Glutamatergic neuron (in vitro differentiated cells): ENCODE measurements around the gene LSM3. TPM values are rescaled to one million over a fixed set of nuclear protein-coding genes. Genes with fewer than 3 reads are reported as not detected.

ENCODE experiments used
- DNase-seq: peaks from one replicate; pipeline ENCODE4 v3.0.0; 2022
- H3K27ac Mint-ChIP-seq: one replicate; pipeline ENCODE4 v1.8.0; 2020; ENCODE audit warnings: mild to moderate bottlenecking, mixed read lengths, inconsistent platforms; ENCODE audit not compliant: unreplicated experiment
- H3K27me3 Mint-ChIP-seq: one replicate; pipeline ENCODE4 v1.8.0; 2020; ENCODE audit warnings: mild to moderate bottlenecking, moderate library complexity, mixed read lengths, inconsistent platforms; ENCODE audit not compliant: unreplicated experiment
- H3K36me3 Mint-ChIP-seq: one replicate; pipeline ENCODE4 v1.8.0; 2020; ENCODE audit warnings: mild to moderate bottlenecking, mixed read lengths, inconsistent platforms; ENCODE audit not compliant: unreplicated experiment
- H3K4me1 Mint-ChIP-seq: one replicate; pipeline ENCODE4 v1.8.0; 2020; ENCODE audit warnings: mild to moderate bottlenecking, low read depth, mixed read lengths, inconsistent platforms; ENCODE audit not compliant: unreplicated experiment
- H3K4me3 Mint-ChIP-seq: one replicate; pipeline ENCODE4 v1.8.0; 2020; ENCODE audit warnings: mild to moderate bottlenecking, mixed read lengths, inconsistent platforms; ENCODE audit not compliant: unreplicated experiment
- H3K9me3 Mint-ChIP-seq: one replicate; pipeline ENCODE4 v1.8.0; 2020; ENCODE audit warnings: mild to moderate bottlenecking, moderate library complexity, mixed read lengths, inconsistent platforms; ENCODE audit not compliant: unreplicated experiment
- CTCF ChIP-seq: fragments of 200-600 bp; sonication (generic); IDR thresholded peaks from one replicate; pipeline ENCODE4 v1.5.0; 2021; ENCODE audit not compliant: partially characterized antibody, unreplicated experiment
- total RNA-seq: library from RNA; stranded (reverse); fragmentation: NEBNext Ultra II Directional; extraction: Animal tissue kit (Norgen Biotek cat#: 25700); gene quantifications from one replicate; pipeline ENCODE4 v1.2.1, GENCODE V29; 2021; ENCODE audit not compliant: unreplicated experiment

The LSM3 gene
- total RNA-seq, 1 donor from 2014 or later: 8.4 TPM

DNA sequence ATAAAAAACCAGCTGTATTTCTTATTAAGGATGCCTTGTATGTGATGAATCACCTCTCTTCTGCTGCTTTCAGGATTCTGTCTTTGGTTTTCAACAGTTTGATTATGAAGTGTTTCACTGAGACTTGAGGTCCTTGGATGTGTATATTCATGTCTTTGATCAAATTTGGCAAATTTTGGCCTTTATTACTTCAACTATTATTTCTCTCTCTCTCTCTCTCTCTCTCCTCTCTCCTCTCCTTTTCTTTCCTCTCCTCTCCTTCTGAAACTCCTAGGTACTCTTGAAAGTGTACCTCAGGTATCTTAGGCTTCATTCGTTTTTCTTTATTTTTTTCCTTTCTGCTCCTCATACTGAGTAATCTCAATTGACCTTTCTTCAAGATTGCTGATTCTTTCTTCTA is 43.3 kb downstream of the LSM3 start:
- no peak for DNase-seq
- no peaks in the 10 kb centered on the region for H3K27me3 Mint-ChIP-seq

GRCh38 chr3:14222457-14222856 is 43.8 kb downstream of the LSM3 start:
- Mint-ChIP-seq H3K9me3 (peaks cover 5% of the 10 kb centered on the region), H3K4me1 (no peaks in the 10 kb centered on the region), H3K36me3 (peaks cover 20% of the 10 kb centered on the region), H3K27me3 (no peaks in the 10 kb centered on the region), H3K27ac (no peak overlapping the region), H3K4me3 (no peak overlapping the region)
- no peak for DNase-seq
- TF ChIP-seq CTCF: no peak

More for the DNA sequence above, 43.3 kb downstream of the LSM3 start:
- peaks cover 5% of the 10 kb centered on the region for H3K9me3 Mint-ChIP-seq
- no peak for TF ChIP-seq CTCF
- no peak overlapping the region for H3K27ac Mint-ChIP-seq
- H3K4me3 Mint-ChIP-seq: no peak overlapping the region
- no peaks in the 10 kb centered on the region for H3K4me1 Mint-ChIP-seq
- peaks cover 20% of the 10 kb centered on the region for H3K36me3 Mint-ChIP-seq

DNA sequence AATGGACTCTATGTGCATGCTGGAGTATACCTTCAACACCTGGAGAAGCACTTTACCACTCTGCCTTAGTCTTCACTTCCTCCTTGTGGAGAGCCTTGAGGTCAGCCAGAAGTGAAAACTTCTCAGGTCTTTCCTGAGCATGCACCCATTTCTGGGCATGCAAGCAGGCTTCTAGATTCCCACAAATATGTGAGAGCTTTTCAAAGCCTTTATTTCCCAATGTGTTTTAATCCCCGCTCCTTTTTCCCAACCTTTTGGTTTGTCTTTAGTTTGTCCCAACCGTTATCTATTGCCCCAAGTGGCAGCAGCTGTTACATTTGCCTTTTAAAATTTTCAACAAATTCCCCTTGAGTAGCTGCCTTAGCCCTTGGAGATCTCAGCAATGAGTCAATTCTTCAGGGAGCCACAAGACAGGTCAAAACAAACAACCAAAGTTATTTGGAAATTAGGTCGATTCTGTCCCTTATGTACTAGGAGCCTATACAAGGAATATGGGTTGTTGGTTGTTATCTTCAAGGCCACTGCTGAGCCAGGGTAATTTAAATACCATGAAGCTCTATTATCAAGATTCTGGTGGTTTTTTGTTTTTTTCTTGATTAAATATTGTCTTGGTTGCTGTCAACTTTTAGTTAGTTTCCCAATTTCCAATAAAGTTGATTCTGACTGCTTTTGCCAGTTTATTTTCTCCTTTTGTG is 44.4 kb downstream of the LSM3 start:
- Mint-ChIP-seq H3K27ac (no peak overlapping the region), H3K9me3 (peaks cover 3% of the 10 kb centered on the region), H3K27me3 (no peaks in the 10 kb centered on the region), H3K4me1 (no peaks in the 10 kb centered on the region), H3K36me3 (peaks cover 20% of the 10 kb centered on the region), H3K4me3 (no peak overlapping the region)
- no peak for DNase-seq
- TF ChIP-seq CTCF: no peak

- Mint-ChIP-seq H3K4me1 (no peaks in the 10 kb centered on the region), H3K36me3 (peaks cover 20% of the 10 kb centered on the region), H3K9me3 (peaks cover 3% of the 10 kb centered on the region), H3K27me3 (no peaks in the 10 kb centered on the region), H3K4me3 (no peak overlapping the region), H3K27ac (no peak overlapping the region)
- TF ChIP-seq CTCF: no peak
- DNase-seq: no peak
Observed at GRCh38 chr3:14223595-14223994, 45.0 kb downstream of the LSM3 start.

- Mint-ChIP-seq H3K4me1 (no peaks in the 10 kb centered on the region), H3K27ac (no peak overlapping the region), H3K9me3 (peaks cover 3% of the 10 kb centered on the region), H3K36me3 (peaks cover 19% of the 10 kb centered on the region), H3K27me3 (no peaks in the 10 kb centered on the region), H3K4me3 (no peak overlapping the region)
- TF ChIP-seq CTCF: no peak
- no peak for DNase-seq
Observed at GRCh38 chr3:14224895-14225294, 46.3 kb downstream of the LSM3 start.
